ENCODE measurements around the gene CACNB4.

GRCh38 chr2:151952691-151953456 is 146.0 kb downstream of the CACNB4 start:
- TF ChIP-seq YY1 (IDR thresholded peaks at IDR 0.05; ENCODE audit: insufficient read depth, insufficient read length) = no peak
- TF ChIP-seq ZNF274 (IDR thresholded peaks at IDR 0.05; ENCODE audit: low read depth, low read length) = no peak
- no peak for TF ChIP-seq SUZ12 (IDR thresholded peaks at IDR 0.05; ENCODE audit: extremely low read depth, insufficient read depth, insufficient read length)
